NCI-H524 (cell line): ENCODE results near the gene EMD.
A peak's percentile ranks its signal among the peaks of the same experiment; 100 is the strongest.
"Not testable (repeated sequence)": the region's sequence is repeated elsewhere in the genome, so short reads cannot be mapped to it uniquely, and the experiment has no call there.

Experiments
- DNase-seq, 2 experiments: peaks; one replicate each; lab custom pipeline; 2025; lab: John Stamatoyannopoulos, UW

The EMD gene

DNA sequence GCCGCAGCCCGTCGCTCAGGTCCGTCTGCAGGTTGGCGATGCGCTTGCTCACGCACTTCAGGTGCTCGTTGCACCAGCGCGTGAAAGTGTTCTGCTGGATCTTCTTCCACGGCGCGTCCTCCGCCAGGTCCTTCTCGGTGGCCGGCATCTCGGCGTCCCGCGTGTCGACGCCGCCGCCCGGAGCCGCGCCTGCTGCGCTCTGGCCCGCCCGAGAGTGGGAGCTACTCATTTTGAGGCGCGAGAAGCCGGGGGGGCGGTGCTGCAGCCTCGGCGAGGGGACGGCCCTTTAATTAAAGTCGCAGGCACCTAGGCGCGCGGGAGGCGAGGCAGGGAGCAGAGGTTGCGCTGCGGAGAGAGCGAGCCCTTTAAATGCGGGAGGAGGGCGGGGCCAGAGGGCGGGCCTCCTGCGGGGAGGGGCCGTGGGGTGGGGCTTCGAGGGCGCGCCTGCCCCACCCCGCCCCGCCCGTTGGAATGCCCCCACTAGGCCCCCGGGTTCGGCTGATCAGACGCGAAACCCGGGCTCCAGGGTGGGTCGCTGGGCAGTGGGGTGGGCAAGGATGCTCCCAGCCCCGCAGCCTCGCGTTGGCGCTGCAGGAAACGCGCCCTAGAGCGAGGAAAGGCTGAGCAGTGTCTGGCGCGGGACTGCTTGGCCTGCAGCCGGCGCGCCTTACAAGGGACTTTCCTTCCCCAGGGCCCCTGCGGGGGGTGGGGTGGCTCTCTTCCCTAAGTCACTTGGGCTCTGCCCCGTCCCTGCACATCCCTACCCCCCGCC lies 7.9 kb upstream of the EMD start:
- peak; percentile 86 to 93 for DNase-seq

DNA sequence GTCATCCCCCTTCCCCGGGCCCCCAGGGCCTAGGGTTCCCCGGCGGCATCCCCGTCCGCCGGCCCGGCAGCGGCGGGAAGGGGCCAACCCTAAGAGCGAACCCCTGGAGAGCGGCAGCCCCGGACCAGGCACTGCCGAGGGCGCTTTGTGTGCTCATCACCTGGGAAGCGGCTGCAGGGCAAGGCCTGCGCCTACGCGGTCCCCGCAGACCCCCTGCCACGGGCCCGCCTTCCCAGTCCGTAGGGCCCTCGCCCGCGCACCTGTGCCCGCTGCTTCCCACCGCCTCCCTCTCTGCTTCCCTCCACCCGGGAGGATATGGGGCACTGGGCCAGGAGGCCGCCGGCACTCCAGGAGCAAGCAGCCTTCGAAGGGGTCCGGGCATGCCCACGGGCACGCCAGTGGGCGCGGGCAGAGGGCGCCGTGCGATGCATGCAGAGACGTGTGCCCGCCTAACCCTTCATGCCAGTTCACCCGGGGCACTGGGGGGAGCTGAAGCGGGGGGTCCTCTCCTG lies 7.2 kb upstream of the EMD start:
- peak in 1 of 2 experiments; percentile 44 for DNase-seq

DNA sequence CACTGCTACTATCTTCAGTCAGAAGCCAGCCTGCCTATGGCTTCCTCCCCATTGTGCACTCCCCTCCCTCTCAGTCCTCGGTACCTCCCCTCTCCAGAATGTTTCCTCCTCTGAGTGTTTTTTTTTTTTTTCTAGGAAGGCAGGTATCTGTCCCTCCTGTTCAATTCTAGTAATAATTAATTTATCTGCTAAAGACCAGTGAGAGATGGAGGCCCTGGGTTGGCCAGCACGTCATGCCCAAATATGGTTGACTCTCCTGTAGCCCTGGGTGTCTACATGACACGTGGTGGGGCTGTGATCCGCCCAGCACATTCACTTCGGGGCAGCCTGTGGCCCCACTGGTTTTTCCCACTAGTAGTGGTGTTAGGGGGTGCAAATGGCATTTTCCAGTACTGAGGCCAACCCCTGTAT lies 6.5 kb upstream of the EMD start:
- no peak for DNase-seq

DNA sequence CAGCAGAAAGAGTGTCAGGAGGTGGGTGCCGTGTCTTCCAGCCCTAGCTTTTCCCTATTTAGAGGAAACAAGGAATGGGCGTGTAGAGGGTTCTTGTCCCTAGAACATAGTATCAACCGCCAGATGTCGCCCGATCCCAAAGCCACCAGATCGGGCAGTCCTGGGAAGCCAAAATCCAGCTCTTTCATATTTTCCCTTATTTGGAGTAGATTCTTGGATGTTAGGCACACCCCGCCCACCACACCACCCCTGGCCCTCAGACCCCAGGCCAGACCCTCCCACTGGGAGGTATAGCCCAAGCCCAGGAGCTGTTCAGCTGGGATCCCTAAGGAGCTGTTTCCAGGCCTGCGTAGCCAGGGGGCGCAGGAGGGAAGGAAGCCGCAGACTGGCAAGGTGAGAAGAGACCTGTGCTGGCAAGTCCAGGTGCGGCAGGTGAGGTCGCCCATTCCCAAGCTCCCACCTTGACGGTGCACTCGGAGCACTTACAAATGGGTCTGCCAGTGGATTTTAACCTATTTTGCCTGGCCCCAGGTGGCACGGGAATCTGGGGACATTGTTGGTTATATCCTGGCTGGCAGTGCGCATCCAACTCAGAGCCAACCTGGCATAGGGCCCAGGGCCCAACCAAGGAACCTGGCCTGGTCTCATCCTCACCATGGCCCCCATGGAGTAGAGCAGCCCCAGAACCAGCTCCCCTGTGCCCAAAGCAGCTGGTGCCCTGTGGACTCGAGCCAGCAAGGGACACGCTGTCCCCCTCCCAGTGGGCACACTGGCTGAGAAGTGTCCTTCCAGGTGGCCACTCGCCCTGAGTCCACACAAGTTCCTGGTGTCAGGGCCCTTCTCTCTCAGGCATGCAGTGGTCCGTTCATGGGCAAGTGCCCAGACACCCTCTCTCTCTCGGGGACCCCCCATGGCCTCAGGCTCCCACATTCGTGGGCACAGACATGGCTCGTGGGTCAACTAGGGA lies 5.5 kb upstream of the EMD start:
- peak in 1 of 2 experiments; percentile 64 for DNase-seq

DNA sequence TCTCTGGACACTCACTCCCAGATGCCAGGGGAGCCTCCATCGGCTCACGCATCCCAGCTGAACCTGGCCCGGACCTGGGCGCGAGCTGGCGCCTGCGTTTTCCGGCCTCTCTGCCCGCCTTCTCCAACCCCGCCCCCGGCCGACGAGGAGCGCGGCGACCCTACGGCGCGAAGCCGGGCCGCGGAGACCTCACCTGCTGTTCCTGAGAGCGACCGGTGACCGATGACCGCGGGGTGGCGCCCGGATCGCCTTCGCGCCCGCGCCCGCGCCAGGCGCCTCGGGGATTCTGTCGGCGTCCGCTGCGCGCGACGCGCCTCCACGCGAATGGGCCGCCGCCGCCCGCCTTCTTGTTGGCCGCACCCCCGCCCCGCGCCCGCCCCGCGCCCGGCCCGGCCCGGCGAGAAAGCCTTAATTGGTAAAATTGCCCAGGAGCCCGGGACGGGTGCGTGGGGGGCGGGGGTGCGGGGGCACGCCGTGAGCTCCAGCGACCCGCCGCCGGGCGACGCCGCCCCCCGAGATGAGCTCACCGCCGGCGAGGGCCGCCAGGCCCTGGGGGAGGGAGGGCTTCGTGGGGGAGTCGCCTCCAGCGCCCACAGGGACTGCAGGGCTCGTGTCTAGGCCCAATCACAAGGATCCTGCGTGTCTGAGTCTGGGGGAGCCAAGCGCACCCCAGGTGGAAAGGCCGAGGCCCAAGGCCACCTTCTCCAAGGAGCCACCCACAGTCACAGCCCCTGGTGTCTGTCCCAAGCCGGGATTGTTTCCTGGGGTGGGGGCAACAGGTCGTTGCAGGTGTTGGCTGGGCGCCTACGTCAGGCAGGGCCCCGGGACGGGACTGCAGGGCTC lies 4.6 kb upstream of the EMD start, which contains the start of gene FLNA:
FLNA (minus strand) TSS at position 322 of the 843 bp plus-strand sequence. CDS start 3,389 bp downstream, outside the sequence.
- peak in 1 of 2 experiments; percentile 45 for DNase-seq

DNA sequence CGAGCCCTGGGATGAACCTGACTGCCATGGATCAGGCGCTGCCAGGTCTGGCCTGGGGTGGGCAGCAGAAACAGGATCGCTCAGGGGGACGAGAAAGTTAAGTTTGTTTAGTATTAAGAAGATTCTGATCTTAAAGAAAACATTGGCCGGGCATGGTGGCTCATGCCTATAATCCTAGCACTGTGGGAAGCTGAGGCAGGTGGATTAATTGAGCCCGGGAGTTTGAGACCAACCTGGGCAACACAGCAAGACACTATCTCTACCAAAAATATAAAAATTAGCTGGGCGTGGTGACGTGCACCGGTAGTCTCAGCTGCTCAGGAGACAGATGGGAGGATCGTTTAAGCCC lies 4.0 kb upstream of the EMD start:
- DNase-seq, result peak in 1 of 2 experiments; percentile 36

DNA sequence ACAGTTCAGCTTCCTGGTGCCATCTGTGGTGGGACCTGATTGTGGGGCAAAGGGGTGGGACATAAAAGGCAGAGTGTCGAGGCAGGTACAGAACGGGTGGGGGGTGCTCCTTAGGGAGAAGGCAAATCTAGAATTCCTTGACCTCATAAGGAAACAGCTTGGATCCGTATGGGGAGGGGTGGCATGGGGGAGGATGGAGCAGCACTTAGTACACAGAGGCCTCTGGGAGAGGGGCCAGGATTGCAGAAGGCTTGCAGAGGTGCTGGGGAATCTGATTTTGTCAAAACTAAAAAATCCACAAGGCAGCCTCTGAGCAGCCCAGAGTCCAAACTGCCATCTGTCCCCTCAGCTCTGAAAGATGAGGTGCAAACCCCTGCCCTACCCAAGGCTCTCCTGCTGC lies 2.3 kb upstream of the EMD start:
- DNase-seq, result no peak

DNA sequence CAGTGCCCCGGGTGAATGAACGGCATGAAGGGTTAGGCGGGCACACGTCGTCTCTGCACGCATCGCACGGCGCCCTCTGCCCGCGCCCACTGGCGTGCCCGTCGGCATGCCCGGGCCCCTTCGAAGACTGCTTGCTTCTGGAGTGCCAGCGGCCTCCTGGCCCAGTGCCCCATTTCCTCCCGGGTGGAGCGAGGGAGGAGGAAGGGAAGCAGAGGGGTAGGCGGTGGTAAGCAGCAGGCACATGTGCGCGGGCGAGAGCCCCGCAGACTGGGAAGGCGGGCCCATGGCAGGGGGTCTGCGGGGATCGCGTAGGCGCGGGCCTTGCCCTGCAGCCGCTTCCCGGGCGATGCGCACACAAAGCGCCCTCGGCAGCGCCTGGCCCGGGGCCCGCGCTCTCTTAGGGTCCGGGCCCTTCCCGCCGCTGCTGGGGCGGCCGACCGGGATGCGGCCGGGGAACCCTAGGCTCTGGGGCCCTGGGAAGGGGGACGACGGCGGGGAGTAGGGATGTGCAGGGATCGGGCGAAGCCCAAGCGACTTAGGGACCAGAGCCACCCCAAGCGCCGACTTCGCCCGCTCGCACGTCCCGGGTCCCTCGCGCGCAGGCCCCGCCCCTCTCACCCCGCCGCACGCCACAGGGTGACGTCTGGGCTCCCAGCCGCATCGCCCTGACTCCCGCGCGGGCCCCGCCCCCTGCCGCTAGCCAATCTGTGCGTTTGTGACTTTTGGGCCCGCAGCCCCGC lies 866 bp upstream of the EMD start:
- peak in 1 of 2 experiments; percentile 52 for DNase-seq

DNA sequence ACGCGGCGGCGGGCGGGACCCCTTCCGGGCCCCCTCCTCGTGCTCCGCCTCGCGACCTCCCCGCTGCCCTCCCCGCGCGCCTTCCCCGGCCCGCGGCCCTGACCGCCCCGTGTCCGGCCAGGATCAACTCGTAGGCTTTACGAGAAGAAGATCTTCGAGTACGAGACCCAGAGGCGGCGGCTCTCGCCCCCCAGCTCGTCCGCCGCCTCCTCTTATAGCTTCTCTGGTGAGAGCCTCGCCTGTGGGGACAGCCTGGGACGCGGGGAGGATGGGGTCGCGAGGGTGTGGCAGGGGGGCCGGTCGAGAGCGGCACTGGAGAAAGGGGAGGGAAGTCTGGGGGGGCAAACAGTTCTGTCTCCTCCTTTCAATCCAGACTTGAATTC lies 465 bp downstream of the EMD start:
- no peak for DNase-seq

DNA sequence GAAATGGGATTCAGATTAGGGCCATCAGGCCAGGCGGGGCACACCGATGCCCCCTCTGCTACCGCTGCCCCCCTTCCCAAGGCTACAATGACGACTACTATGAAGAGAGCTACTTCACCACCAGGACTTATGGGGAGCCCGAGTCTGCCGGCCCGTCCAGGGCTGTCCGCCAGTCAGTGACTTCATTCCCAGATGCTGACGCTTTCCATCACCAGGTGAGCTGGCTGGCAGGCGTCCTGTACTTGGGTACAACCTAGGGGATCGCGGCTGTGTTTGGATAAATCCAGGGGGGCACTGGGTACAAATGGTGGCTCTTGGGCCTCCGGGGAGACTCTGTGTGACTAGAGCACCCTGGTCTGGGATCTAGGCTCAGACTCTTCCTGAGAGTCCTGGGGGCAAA lies 1.1 kb downstream of the EMD start:
- no peak for DNase-seq

DNA sequence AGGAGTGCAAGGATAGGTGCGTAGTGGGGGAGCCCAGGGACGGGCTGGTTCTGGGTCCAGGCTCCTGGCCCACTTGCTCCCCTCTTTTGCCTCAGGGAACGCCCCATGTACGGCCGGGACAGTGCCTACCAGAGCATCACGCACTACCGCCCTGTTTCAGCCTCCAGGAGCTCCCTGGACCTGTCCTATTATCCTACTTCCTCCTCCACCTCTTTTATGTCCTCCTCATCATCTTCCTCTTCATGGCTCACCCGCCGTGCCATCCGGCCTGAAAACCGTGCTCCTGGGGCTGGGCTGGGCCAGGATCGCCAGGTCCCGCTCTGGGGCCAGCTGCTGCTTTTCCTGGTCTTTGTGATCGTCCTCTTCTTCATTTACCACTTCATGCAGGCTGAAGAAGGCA lies 1.7 kb downstream of the EMD start:
- DNase-seq, result no peak

DNA sequence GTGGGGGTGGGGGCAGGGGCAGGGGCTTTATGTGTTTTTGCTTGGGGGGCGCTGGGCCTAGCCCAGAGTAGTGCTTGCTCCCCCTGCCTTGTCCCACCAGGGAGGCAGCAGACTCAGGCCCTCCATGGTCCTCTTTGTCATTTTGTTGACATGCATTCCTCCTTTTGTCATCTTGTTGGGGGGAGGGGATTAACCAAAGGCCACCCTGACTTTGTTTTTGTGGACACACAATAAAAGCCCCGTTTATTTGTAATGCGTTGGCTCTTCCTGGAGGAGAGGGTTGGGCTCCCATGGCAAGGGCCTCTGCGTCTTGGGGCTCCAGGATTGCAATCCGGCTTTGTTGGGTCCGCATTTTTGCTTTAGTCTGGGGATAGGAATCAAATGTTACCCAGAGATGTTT lies 2.2 kb downstream of the EMD start:
- no peak for DNase-seq

DNA sequence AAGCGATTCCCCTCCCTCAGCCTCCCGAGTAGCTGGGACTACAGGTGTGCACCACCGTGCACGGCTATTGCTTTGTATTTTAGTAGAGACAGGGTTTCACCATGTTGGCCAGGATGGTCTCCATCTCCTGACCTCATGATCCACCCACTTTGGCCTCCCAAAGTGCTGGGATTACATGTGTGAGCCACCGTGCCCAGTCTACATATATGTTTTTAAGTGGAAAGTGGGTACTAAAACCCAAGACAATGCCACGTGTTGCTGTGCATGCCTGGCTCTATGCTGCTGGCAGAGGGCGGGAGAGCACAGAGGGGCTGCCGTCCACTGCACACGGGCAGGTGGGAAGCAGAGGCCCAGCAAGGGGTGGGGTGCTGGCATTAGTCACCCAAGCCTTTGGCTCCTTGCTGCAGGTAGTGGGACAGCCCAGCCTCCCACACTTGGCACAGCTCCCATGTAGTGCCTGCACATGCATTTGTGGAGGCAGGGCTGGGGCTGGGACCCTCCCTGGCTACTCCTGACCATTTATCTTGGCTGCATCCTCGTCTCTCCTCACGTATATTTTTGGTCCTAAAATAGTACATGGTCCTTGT lies 3.5 kb downstream of the EMD start:
- no peak for DNase-seq

DNA sequence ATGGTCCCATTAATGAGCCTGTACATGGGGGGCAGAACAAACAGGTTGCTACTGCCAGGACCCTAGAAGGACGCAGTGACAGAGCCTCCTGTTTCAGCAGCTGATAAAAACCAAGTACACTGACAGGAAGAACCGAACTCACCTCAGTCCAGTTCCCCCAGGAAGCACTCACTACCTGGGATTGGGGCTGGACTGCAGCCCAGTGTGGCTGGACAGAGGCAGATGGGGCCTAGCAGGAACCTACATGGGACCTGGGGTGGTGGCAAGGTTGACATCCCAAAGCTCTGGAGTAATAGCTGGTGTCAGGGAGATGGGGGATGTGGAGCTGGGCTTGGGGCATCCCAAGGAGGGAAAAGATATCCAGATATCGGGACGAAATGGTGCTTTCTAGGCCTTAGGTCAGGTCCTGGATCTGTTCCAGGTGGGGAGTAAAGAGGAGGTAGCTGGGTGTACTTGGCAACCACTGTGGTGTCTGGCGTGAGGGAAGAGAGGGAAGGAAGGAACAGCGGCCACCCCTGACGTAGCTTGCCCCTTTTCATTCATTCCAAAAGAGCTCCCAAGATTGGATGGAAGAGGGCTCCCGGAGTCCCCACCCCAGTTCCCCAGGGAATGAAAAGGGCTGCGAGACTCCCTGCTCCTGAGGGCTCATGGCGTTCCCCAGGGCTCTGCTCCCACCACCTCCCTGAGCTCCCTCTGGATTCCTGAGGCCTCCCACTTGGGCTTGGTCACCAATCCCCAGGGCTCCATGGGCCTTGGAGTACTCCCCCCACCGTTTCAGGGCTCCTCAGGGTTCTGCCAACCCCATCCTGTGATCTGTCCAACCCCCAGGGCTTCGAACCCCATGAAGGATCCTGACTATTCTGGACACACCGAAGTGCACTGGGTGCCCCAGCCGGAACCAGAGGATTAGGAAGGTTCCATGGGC lies 4.5 kb downstream of the EMD start:
- no peak for DNase-seq

DNA sequence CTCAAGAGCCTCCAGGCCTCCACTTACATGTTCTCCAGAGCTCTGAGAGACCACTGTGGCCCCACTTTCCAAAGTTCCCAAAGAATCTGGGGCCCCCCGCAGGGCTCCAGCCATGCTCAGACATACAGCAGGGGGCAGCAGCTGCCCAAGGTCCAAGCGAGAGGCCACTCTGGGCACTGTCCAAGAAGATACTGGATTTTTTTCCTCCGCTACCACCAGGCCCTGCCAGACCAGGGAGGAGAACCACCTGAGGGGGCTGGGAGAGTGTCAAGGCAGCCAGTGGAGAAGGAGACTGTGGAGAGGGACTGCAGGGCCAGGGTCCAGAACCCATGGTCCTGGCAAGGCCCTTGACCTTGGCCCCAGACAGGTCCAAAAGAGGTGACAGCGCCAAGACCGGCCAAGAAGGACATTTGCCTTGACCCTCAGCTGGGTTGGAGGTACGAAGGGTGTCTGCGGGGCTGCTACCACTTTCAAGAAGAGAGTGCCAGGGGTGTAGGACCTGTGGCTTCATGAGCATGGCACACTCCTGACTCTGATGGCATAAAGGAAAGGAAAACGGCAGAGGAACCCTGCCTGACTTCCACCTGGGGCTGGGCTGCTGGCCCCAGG lies 5.3 kb downstream of the EMD start:
- DNase-seq, result no peak

DNA sequence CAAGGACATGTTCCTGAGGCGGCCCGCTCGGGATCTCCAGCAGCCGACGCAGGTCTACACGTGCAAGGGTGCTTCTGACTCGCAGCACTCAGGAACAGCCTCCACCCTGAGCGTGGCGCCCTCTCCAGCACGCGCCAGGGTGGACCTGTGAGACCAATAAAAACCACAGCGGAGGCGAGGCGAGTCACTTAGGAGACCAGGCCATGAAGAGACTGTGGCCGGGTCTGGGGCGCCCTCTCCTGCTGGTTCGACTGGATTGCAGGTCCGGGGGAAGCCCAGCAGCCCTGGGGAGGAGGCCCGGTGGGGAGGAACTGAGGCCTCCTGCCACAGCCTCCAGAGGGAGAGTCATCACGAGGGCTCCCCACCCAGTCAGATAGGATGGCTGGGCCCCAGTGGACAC lies 9.0 kb downstream of the EMD start:
- not testable (repeated sequence) for DNase-seq

DNA sequence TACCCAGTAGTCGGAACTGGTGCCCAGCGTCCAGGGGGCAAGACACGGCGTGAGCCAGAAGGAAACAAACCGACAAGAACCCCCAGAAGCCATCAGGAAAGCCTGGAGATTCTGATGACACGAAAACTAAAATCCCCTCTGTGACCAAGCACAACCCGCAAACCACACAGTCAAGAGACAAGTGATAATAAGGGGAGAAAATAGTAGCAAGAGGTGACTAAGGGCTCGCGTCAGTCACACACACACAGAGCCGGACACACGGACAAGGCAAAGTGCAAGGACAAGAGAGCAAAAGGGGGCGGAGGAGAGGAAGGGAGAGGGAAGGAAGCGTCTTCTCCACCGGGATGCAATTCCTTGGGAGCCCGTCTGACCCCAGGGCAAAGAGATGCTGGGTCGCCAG lies 9.6 kb downstream of the EMD start:
- DNase-seq, result not testable (repeated sequence)

DNA sequence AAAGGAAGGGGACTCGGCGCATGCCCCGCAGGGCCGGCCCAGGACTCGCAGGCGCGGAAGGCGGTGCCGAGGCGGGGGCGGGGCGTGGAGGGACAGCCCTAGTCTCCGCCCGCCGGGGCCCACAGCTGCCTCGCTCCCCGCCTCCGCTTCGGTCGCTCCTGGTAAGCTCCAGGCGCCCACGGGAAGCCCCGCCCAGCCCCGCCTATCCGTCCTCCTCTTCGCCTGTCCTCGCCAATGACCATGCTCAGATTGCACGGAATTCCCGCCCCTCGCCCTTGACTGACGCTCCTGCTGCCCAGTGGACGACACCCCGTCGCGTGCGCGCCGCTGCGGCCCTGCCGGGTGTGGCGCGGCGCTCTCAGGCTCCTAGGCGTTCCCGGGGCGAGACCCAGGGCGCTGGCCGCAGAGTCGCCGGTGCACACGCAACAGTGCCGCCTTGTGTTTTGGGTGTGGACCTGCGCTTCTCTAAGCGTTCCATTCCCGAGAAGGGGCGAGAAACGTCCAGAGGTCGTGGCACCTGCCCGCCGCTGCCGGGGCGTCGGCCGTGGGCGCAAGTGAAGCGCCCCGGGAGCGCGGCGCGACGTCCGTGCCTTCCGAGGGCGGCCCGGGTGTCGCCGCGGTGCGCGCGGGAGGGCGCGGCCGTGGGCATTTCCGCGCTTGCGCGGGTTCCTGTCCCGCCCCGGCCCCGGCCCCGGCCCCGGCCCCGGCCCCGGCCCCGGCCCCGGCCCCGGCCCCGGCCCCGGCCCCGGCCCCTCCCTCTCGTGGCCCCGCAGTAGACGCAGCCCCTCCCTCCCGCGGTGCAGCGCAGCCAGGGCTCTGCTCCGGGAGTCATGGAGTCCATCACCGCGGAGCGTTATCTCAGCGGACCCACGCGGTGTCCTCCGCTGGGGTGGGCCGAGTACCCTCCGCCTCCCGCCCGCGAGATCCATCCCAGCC lies 11.0 kb downstream of the EMD start:
- DNase-seq, result not testable (repeated sequence)
